ENCODE results near the gene SCN1B.

Gene SCN1B

GRCh38 chr19:35034588-35035382, 4.5 kb downstream of the SCN1B start:
- CTCF ChIA-PET, result interaction anchor here (0.7 to 3.4 kb wide), 3 partner anchors 10 to 21 kb away, joined by 4 to 29 read pairs (median 4); no protein-coding TSS in a partner anchor
- Histone ChIP-seq H3K4me1 (ENCODE audit: control insufficient read depth, insufficient read depth, low read length) (peaks cover 12% of the 10 kb centered on the region), H3K9me3 (ENCODE audit: control insufficient read depth, insufficient read depth, low read depth, low read length) (no peaks in the 10 kb centered on the region), H3K27ac (ENCODE audit: extremely low read depth, low read depth, low read length) (no peak overlapping the region), H3K4me3 (ENCODE audit: low read depth, low read length) (no peak overlapping the region), H3K36me3 (ENCODE audit: control insufficient read depth in 2 of 2, insufficient read depth in 1 of 2, low read length in 2 of 2) (peaks cover 7 to 15% of the 10 kb centered on the region in 2 experiments; a peak in 2 of 3 replicates)
- TF ChIP-seq ZNF146 (tag by site-specific recombination; IDR thresholded peaks at IDR 0.05), result peak; percentile 52
- TF ChIP-seq ZNF600 (tag by site-specific recombination; IDR thresholded peaks at IDR 0.05), result 0 out of 2 replicates have a peak, but pooled peaks have one; percentile 11
- TF ChIP-seq, protein P1, sequence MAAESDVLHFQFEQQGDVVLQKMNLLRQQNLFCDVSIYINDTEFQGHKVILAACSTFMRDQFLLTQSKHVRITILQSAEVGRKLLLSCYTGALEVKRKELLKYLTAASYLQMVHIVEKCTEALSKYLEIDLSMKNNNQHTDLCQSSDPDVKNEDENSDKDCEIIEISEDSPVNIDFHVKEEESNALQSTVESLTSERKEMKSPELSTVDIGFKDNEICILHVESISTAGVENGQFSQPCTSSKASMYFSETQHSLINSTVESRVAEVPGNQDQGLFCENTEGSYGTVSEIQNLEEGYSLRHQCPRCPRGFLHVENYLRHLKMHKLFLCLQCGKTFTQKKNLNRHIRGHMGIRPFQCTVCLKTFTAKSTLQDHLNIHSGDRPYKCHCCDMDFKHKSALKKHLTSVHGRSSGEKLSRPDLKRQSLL (tag by site-specific recombination; IDR thresholded peaks at IDR 0.05), result peak; percentile 65; the same call in 1 of the 2 replicates
- TF ChIP-seq ZNF677 (tag by site-specific recombination; IDR thresholded peaks at IDR 0.05), result no peak
- TF ChIP-seq YY1 (tag by site-specific recombination; IDR thresholded peaks at IDR 0.05), result no peak
- no peak for TF ChIP-seq PRDM2 (tag by site-specific recombination; IDR thresholded peaks at IDR 0.05; ENCODE audit: borderline replicate concordance)
- POLR2A ChIA-PET, result no interaction called here

GRCh38 chr19:35037716-35038622, 7.7 kb downstream of the SCN1B start:
- Histone ChIP-seq H3K27ac (ENCODE audit: extremely low read depth, low read depth, low read length) (no peak overlapping the region), H3K36me3 (ENCODE audit: control insufficient read depth in 2 of 2, insufficient read depth in 1 of 2, low read length in 2 of 2) (peaks cover 7 to 15% of the 10 kb centered on the region in 2 experiments; a peak in 2 of 3 replicates)

More at GRCh38 chr19:35037716-35038622, 7.7 kb downstream of the SCN1B start:
- Histone ChIP-seq H3K4me3 (ENCODE audit: low read depth, low read length) (no peak overlapping the region), H3K4me1 (ENCODE audit: control insufficient read depth, insufficient read depth, low read length) (no peaks in the 10 kb centered on the region), H3K9me3 (ENCODE audit: control insufficient read depth, insufficient read depth, low read depth, low read length) (no peaks in the 10 kb centered on the region)
- ChIA-PET POLR2A (no interaction called here), CTCF (interaction anchor here (0.6 to 2.3 kb wide), 13 partner anchors 11 to 163 kb away, joined by 3 to 8 read pairs (median 4); no protein-coding TSS in a partner anchor)
- TF ChIP-seq ZNF121 (tag by site-specific recombination; IDR thresholded peaks at IDR 0.05), result peak; percentile 75
- no peak for TF ChIP-seq ZNF26 (tag by site-specific recombination; IDR thresholded peaks at IDR 0.05)
- TF ChIP-seq ZNF645 (tag by site-specific recombination; IDR thresholded peaks at IDR 0.05), result no peak
- no peak for TF ChIP-seq REPIN1 (tag by site-specific recombination; IDR thresholded peaks at IDR 0.05; ENCODE audit: low read depth)
- no peak for TF ChIP-seq ZNF510 (tag by site-specific recombination; IDR thresholded peaks at IDR 0.05; ENCODE audit: insufficient replicate concordance)
- TF ChIP-seq ZNF16 (tag by site-specific recombination; IDR thresholded peaks at IDR 0.05; ENCODE audit: low read depth), result no peak
- TF ChIP-seq ZNF768 (tag by site-specific recombination; IDR thresholded peaks at IDR 0.05), result peak; percentile 87; the same call in 1 of the 2 replicates
- TF ChIP-seq TCF7L2 (IDR thresholded peaks at IDR 0.05; ENCODE audit: borderline replicate concordance, low read depth, low read length), result no peak
- no peak for TF ChIP-seq SETDB1 (IDR thresholded peaks at IDR 0.05; ENCODE audit: insufficient read length, low read length)
- no peak for TF ChIP-seq ZBTB17 (tag by site-specific recombination; IDR thresholded peaks at IDR 0.05)
- no peak for TF ChIP-seq ZNF473 (tag by site-specific recombination; IDR thresholded peaks at IDR 0.05)
- no peak for TF ChIP-seq GLI2 (tag by site-specific recombination; IDR thresholded peaks at IDR 0.05; ENCODE audit: borderline replicate concordance, low read depth)

All from HEK293 (cell line).